ENCODE results near the gene PCBP3. TPM values are rescaled to one million over a fixed set of nuclear protein-coding genes. Genes with fewer than 3 reads are reported as not detected.

The PCBP3 gene
- total RNA-seq, 1 donor from 2014 or later, result 72.7 TPM

DNA sequence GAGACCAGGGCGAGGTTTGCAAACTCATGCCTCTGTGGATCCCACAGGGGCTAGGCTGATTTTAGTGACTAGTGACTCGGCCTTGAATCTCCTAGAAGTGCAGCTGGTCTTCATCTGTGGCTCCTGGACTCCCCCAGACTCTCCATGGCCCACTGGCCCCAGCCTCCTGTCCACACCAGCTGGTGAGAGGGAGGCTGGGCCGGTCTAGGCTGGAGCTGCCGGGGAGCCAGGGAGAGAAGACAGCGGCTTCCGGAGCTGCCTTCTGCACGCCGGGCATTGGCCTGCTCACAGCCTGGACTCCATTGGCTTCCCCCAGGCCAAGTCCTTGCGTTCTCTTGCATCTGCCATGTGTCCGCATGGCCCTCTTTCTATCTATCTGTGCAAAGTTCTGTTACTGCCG lies 285.9 kb downstream of the PCBP3 start:
- no peak overlapping the region for H3K4me3 Mint-ChIP-seq (ENCODE audit: unreplicated experiment)
- H3K36me3 Mint-ChIP-seq (ENCODE audit: unreplicated experiment), result peaks cover 32% of the 10 kb centered on the region
- peaks cover 9% of the 10 kb centered on the region for H3K27me3 Mint-ChIP-seq (ENCODE audit: unreplicated experiment)
- no peak overlapping the region for H3K27ac Mint-ChIP-seq (ENCODE audit: unreplicated experiment)
- peaks cover 18% of the 10 kb centered on the region for H3K9me3 Mint-ChIP-seq (ENCODE audit: unreplicated experiment)
- no peaks in the 10 kb centered on the region for H3K4me1 Mint-ChIP-seq (ENCODE audit: low read depth, unreplicated experiment)
- no peak for DNase-seq
- TF ChIP-seq, protein P1, sequence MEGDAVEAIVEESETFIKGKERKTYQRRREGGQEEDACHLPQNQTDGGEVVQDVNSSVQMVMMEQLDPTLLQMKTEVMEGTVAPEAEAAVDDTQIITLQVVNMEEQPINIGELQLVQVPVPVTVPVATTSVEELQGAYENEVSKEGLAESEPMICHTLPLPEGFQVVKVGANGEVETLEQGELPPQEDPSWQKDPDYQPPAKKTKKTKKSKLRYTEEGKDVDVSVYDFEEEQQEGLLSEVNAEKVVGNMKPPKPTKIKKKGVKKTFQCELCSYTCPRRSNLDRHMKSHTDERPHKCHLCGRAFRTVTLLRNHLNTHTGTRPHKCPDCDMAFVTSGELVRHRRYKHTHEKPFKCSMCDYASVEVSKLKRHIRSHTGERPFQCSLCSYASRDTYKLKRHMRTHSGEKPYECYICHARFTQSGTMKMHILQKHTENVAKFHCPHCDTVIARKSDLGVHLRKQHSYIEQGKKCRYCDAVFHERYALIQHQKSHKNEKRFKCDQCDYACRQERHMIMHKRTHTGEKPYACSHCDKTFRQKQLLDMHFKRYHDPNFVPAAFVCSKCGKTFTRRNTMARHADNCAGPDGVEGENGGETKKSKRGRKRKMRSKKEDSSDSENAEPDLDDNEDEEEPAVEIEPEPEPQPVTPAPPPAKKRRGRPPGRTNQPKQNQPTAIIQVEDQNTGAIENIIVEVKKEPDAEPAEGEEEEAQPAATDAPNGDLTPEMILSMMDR (IDR thresholded peaks at IDR 0.05; ENCODE audit: partially characterized antibody, unreplicated experiment), result no peak

DNA sequence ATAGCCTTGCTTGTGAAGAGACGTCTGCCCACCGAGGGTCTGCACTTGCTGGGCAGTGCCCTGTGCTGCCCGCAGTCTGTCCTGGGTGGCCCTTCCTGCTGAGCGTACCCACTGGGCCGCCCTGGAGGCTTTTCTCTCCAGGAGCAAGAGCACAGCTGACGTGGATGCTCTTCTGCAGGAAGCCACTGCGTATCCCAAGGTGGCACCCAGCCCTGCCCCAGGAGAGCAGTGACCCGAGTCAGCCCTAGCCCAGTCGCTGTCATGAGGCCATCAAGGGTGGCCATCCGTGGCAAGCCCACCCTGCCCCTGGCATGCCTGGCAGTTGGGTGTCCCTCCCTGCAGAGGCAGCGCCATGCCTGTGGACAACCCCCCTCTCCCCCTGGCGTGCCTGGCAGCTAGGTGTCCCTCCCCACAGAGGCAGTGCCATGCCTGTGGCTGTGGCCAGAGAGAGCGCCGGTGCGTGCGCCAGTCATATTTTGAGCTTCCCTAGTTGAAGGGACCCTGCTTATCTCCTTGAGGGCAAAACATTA lies 286.8 kb downstream of the PCBP3 start:
- TF ChIP-seq, protein P1 (IDR thresholded peaks at IDR 0.05; ENCODE audit: partially characterized antibody, unreplicated experiment), result no peak
- H3K9me3 Mint-ChIP-seq (ENCODE audit: unreplicated experiment), result peaks cover 18% of the 10 kb centered on the region

DNA sequence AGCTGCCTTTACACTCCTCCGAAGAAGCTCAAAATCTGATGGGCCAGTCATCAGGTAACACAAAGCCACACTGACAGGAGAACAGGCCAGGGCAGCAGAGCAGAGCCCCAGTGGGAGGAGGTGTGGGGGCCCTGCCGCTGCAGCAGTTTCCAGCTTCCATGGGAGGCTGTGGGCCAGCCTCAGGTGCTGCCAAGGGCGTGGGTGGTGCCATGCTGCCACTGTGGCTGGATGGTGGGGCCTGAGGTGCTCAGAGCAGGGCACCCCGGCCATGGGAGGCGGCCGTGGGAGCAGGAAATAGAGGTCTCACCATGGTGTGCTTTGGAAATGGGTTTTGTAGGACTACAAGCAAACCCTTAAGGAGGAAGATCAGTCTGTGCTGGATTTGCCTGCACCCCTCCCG lies 287.3 kb downstream of the PCBP3 start:
- Mint-ChIP-seq H3K9me3 (ENCODE audit: unreplicated experiment) (peaks cover 20% of the 10 kb centered on the region), H3K27me3 (ENCODE audit: unreplicated experiment) (peaks cover 9% of the 10 kb centered on the region), H3K4me3 (ENCODE audit: unreplicated experiment) (no peak overlapping the region), H3K27ac (ENCODE audit: unreplicated experiment) (no peak overlapping the region), H3K36me3 (ENCODE audit: unreplicated experiment) (peaks cover 41% of the 10 kb centered on the region), H3K4me1 (ENCODE audit: low read depth, unreplicated experiment) (no peaks in the 10 kb centered on the region)
- TF ChIP-seq, protein P1 (IDR thresholded peaks at IDR 0.05; ENCODE audit: partially characterized antibody, unreplicated experiment), result no peak
- DNase-seq, result no peak

More for the DNA sequence above, 286.8 kb downstream of the PCBP3 start:
- Mint-ChIP-seq H3K36me3 (ENCODE audit: unreplicated experiment) (peaks cover 37% of the 10 kb centered on the region), H3K27ac (ENCODE audit: unreplicated experiment) (no peak overlapping the region), H3K4me1 (ENCODE audit: low read depth, unreplicated experiment) (no peaks in the 10 kb centered on the region), H3K4me3 (ENCODE audit: unreplicated experiment) (no peak overlapping the region), H3K27me3 (ENCODE audit: unreplicated experiment) (peaks cover 9% of the 10 kb centered on the region)
- DNase-seq, result no peak

DNA sequence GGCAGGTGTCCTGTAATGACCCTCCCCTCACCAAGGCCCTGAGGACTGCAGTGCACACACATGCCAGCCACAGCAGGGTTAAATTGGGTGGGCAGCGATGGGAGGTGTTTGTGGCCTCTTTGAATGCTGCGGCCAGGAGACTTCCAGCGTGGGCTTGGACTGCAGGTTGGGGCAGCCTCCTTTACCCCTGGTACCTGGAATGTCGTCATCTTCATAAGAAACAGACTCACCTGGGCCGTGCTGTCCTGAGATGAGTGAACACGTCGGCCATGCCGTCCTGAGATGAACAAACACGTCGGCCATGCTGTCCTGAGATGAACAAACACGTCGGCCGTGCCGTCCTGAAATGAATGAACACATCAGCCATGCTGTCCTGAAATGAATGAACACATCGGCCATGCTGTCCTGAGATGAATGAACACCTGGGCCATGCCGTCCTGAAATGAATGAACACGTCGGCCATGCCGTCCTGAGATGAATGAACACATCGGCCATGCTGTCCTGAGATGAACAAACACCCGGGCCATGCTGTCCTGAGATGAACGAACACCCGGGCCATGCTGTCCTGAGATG lies 288.0 kb downstream of the PCBP3 start:
- H3K4me3 Mint-ChIP-seq (ENCODE audit: unreplicated experiment), result no peak overlapping the region
- peaks cover 18% of the 10 kb centered on the region for H3K9me3 Mint-ChIP-seq (ENCODE audit: unreplicated experiment)
- peaks cover 43% of the 10 kb centered on the region for H3K36me3 Mint-ChIP-seq (ENCODE audit: unreplicated experiment)
- no peak overlapping the region for H3K27ac Mint-ChIP-seq (ENCODE audit: unreplicated experiment)
- no peaks in the 10 kb centered on the region for H3K4me1 Mint-ChIP-seq (ENCODE audit: low read depth, unreplicated experiment)
- TF ChIP-seq, protein P1 (IDR thresholded peaks at IDR 0.05; ENCODE audit: partially characterized antibody, unreplicated experiment), result no peak
- no peak for DNase-seq
- H3K27me3 Mint-ChIP-seq (ENCODE audit: unreplicated experiment), result peaks cover 9% of the 10 kb centered on the region

DNA sequence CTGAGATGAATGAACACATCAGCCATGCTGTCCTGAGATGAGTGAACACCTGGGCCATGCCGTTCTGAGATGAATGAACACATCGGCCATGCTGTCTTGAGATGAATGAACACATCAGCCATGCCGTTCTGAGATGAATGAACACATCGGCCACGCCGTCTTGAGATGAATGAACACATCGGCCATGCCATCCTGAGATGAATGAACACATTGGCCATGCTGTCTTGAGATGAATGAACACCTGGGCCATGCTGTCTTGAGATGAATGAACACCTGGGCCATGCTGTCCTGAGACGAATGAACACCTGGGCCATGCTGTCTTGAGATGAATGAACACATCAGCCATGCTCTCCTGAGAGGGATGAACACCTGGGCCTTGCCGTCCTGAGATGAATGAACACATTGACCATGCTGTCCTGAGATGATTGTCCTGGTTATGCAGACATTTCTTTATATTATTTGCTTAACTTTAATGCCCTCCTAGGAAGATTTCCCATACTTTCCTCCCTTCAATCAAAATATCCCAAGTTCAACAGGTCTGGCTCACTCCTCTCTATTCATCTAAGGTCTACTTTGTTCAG lies 289.5 kb downstream of the PCBP3 start:
- H3K4me1 Mint-ChIP-seq (ENCODE audit: low read depth, unreplicated experiment), result no peaks in the 10 kb centered on the region
- no peak for DNase-seq
- H3K4me3 Mint-ChIP-seq (ENCODE audit: unreplicated experiment), result peak overlapping the region; percentile 52
- H3K9me3 Mint-ChIP-seq (ENCODE audit: unreplicated experiment), result peaks cover 21% of the 10 kb centered on the region
- no peak overlapping the region for H3K27ac Mint-ChIP-seq (ENCODE audit: unreplicated experiment)
- TF ChIP-seq, protein P1 (IDR thresholded peaks at IDR 0.05; ENCODE audit: partially characterized antibody, unreplicated experiment), result no peak
- H3K36me3 Mint-ChIP-seq (ENCODE audit: unreplicated experiment), result peaks cover 50% of the 10 kb centered on the region
- H3K27me3 Mint-ChIP-seq (ENCODE audit: unreplicated experiment), result peaks cover 9% of the 10 kb centered on the region
